ENCODE measurements around the gene YTHDF1. TPM values are rescaled to one million over a fixed set of nuclear protein-coding genes. Genes with fewer than 3 reads are reported as not detected.

YTHDF1 gene
- total RNA-seq, 2 donors from 2014 or later: 34.7 to 39.1 TPM

DNA sequence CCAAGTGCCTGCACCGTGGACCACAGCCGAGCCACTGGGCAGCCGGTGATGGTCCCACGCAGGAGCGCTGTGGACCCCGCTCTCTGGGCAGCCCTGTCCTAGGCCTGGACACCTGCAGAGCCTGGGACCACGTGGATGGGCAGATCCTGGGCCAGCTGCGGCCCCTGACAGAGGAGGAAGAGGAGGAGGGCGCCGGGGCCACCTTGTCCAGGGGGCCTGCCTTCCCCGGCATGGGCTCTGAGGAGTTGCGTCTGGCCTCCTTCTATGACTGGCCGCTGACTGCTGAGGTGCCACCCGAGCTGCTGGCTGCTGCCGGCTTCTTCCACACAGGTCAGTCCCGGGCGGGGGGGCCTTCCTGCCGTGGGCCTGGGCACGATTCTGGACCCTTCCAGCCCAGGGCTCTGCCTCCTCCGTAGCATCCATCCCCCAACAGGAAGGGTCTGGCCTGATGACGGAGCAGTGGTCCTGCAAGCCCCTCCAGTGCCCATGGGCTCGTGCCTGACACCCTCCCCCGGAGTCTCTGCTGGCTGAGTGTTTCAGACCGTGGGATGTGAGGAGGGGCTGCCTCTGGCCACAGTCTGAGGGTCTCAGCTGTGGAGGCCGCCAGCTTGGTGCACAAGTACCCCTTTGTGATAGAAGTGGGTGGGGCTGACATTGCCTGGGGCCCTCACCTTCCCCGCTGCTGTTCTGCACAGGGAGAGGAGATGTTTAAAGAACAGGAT lies 20.3 kb upstream of the YTHDF1 start:
- Mint-ChIP-seq H3K9me3 (no peaks in the 10 kb centered on the region), H3K27ac (no peak overlapping the region), H3K36me3 (no peaks in the 10 kb centered on the region)
- ATAC-seq: no peak
- DNase-seq (ENCODE audit: low spot score in 2 of 2): no peak

GRCh38 chr20:63235399-63235983 lies 19.6 kb upstream of the YTHDF1 start, which contains the start of gene BIRC7:
Gene BIRC7 (plus strand): TSS chr20:63235905. CDS start chr20:63236097, 192 bp downstream.
- DNase-seq (ENCODE audit: low spot score in 2 of 2) (no peak), ATAC-seq (no peak)
- no peaks in the 10 kb centered on the region for H3K9me3 Mint-ChIP-seq
- no peak within 1 kb of the TSS for H3K27ac Mint-ChIP-seq
- no peaks in the 10 kb centered on the region for H3K36me3 Mint-ChIP-seq

DNA sequence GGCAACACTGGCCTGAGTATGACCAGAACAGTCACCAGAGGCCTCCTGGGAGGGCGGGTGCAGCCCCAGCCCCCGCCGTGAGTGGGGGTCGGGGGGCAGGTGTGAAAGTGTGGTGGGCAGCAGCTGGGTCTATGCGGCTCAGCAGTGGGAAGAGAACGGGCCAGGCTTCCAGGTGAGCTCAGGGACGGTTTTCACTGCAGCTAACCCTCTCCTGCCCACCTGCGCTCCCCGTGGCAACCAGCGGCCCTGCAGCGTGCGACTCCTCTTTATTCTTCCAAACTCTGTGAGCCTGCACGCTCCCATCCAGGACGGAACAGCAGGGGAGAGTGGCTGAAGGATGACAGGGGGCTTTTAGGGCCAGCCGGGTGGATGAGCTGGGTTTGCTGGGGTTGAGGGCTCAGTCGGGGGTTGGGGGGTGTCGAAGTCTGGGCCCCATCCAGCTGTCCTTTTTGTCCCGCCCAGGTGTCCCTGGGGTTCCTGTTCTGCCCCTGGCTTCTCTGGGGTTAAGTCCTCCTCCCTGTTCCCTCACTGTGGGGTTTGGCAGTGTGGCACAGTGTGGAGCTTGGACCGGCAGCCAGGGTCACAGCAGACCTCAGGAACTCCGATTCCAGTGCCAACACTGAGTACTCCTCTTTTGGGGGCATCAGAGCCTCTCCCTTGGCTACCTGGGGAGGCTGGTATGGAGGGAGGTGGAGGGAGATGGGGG lies 18.9 kb upstream of the YTHDF1 start:
- ATAC-seq (peak in 1 of 2 donors; percentile 66), DNase-seq (ENCODE audit: low spot score in 2 of 2) (no peak)
- Mint-ChIP-seq H3K36me3 (no peaks in the 10 kb centered on the region), H3K9me3 (no peaks in the 10 kb centered on the region), H3K27ac (no peak overlapping the region)

DNA sequence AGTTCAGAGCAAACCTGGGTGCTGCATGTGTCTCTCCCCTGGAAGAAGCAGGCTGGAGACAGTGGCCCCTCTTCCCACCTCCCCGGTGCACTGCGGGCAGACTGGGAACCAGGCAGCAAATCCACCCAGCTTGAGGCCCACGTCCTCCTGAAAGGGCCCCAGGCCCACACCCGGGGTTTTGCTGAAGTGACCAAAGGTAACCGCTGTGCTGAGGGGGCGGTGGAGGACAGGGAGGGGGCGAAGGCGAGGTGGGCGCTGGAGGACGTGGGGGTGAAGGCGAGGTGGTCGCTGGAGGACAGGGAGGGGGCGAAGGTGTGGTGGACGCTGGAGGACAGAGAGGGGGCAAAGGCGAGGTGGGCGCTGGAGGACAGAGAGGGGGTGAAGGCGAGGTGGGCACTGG lies 18.0 kb upstream of the YTHDF1 start:
- ATAC-seq (no peak), DNase-seq (ENCODE audit: low spot score in 2 of 2) (no peak)
- H3K27ac Mint-ChIP-seq: no peak overlapping the region
- no peaks in the 10 kb centered on the region for H3K36me3 Mint-ChIP-seq
- H3K9me3 Mint-ChIP-seq: no peaks in the 10 kb centered on the region

- H3K27ac Mint-ChIP-seq: no peak overlapping the region
- no peaks in the 10 kb centered on the region for H3K9me3 Mint-ChIP-seq
- no peak for DNase-seq (ENCODE audit: low spot score in 2 of 2)
- H3K36me3 Mint-ChIP-seq: no peaks in the 10 kb centered on the region
- no peak for ATAC-seq
Measured at GRCh38 chr20:63233061-63233344, 17.1 kb upstream of the YTHDF1 start.

- H3K27ac Mint-ChIP-seq: no peak overlapping the region
- no peak for ATAC-seq
- DNase-seq (ENCODE audit: low spot score in 2 of 2): no peak
- no peaks in the 10 kb centered on the region for H3K9me3 Mint-ChIP-seq
- H3K36me3 Mint-ChIP-seq: no peaks in the 10 kb centered on the region
Measured at GRCh38 chr20:63232235-63233060, 16.5 kb upstream of the YTHDF1 start.

DNA sequence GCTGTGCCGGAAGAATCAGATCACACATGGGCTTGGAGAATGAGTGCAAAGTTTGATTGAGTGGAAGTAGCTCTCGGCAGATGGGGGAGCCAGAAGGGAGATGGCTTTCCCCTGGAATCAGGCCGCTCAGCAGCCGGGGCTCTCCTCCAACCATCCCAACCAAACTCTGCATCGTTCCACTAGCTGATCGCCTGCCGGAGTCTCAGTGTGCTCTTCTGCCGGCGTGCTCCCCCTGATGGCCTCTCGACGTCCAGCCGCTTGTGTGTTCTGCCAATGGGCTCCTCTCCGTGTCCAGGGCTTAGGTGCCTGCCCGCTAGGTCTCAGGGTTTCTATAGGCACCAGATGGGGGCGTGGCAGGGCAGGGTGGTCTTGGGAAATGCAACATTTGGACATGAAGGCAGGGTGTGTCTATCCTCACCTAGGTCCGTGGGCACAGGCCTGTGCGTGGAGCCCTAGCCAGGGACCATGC lies 14.9 kb upstream of the YTHDF1 start:
- DNase-seq (ENCODE audit: low spot score in 2 of 2) (no peak), ATAC-seq (peak in 1 of 2 donors; percentile 44)
- Mint-ChIP-seq H3K36me3 (no peaks in the 10 kb centered on the region), H3K9me3 (no peaks in the 10 kb centered on the region), H3K27ac (no peak overlapping the region)

GRCh38 chr20:63228806-63229205 lies 12.9 kb upstream of the YTHDF1 start:
- H3K9me3 Mint-ChIP-seq: no peaks in the 10 kb centered on the region
- DNase-seq (ENCODE audit: low spot score in 2 of 2): no peak
- H3K36me3 Mint-ChIP-seq: no peaks in the 10 kb centered on the region
- no peak overlapping the region for H3K27ac Mint-ChIP-seq
- ATAC-seq: no peak

DNA sequence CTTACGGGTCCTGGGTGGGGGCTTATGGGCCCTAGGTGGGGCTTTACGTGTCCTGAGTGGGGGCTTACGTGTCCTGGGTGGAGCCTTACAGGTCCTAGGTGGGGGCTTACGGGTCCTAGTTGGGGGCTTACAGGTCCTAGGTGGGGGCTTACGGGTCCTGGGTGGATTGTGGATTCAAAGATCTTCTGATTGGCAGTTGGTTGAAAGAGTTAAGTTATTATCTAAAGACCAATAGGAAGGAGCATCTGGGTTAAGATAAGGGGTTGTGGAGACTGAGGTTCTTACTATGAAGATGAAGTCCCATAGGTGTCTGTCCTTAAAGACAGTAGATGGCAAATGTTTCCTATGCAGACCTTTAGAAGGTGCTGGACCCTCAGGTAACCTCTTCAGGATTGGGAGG lies 11.3 kb upstream of the YTHDF1 start:
- ATAC-seq (no peak), DNase-seq (ENCODE audit: low spot score in 2 of 2) (no peak)
- H3K36me3 Mint-ChIP-seq: no peaks in the 10 kb centered on the region
- no peak overlapping the region for H3K27ac Mint-ChIP-seq
- no peaks in the 10 kb centered on the region for H3K9me3 Mint-ChIP-seq

GRCh38 chr20:63226042-63226943 lies 10.4 kb upstream of the YTHDF1 start:
- Mint-ChIP-seq H3K9me3 (no peaks in the 10 kb centered on the region), H3K27ac (no peak overlapping the region), H3K36me3 (no peaks in the 10 kb centered on the region)
- no peak for DNase-seq (ENCODE audit: low spot score in 2 of 2)
- ATAC-seq: no peak

DNA sequence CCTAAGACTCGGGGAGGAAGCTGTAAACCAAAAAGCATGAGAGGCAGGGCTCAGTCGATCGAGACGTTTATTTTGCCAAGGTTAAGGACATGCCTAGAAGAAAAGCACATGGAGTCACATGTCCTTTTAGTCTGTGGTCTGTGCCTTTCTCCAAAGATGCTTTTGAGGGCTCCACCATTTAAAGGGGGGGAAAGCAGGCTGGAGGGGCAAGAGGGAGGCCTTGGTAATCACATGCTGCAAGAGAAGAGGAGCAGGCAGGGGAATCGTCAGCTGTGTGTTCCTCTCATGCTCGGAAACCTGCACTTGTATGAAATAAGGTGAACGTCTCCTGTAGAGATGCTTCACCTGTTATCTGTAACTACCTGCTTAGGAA lies 9.1 kb upstream of the YTHDF1 start:
- Mint-ChIP-seq H3K27ac (no peak overlapping the region), H3K9me3 (no peaks in the 10 kb centered on the region), H3K36me3 (no peaks in the 10 kb centered on the region)
- ATAC-seq: no peak
- no peak for DNase-seq (ENCODE audit: low spot score in 2 of 2)

GRCh38 chr20:63224412-63225081 lies 8.6 kb upstream of the YTHDF1 start:
- ATAC-seq (no peak), DNase-seq (ENCODE audit: low spot score in 2 of 2) (no peak)
- no peaks in the 10 kb centered on the region for H3K36me3 Mint-ChIP-seq
- no peaks in the 10 kb centered on the region for H3K9me3 Mint-ChIP-seq
- no peak overlapping the region for H3K27ac Mint-ChIP-seq

DNA sequence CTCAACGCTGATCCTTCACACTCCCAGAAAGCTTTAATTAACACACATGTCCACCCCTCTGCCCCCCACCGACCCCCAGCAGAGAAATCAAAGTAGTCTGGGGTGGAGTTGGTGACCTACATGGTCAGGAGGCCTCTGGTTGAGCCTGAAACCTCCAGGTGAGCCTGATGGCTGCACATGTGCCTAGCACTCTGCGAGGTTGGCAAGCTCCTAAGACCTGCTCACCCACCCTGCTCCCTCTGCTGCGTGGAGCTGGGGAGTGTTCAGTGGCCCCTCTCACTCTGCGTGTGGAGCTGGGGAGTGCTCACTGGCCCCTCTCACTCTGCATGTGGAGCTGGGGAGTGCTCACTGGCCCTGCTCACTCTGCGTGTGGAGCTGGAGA lies 7.9 kb upstream of the YTHDF1 start:
- Mint-ChIP-seq H3K27ac (no peak overlapping the region), H3K36me3 (no peaks in the 10 kb centered on the region), H3K9me3 (no peaks in the 10 kb centered on the region)
- DNase-seq (ENCODE audit: low spot score in 2 of 2) (no peak), ATAC-seq (no peak)

- no peaks in the 10 kb centered on the region for H3K9me3 Mint-ChIP-seq
- no peak overlapping the region for H3K27ac Mint-ChIP-seq
- H3K36me3 Mint-ChIP-seq: no peaks in the 10 kb centered on the region
- DNase-seq (ENCODE audit: low spot score in 2 of 2) (peak in 1 of 2 donors; percentile 58), ATAC-seq (peak; percentile 70 to 80)
Measured at GRCh38 chr20:63223121-63223825, 7.3 kb upstream of the YTHDF1 start.

DNA sequence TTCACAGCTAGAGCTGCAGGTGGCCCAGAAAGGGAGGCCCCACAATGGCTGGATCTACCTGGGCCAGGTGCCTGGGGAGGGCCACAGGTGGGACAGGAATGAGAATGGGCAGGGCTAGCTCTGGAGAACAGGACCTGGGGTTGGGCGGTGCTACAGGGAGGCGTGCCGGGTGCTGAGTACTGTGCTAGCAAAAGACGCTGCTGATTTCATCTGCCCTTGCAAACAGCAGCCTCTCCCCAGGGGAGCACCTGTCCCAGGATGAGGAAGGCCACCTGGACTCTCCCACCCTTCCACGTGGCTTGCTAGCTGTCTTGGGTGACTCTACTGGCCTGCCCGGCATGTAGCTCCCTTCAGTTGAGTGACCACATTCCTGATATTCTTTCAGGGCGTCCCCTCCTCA lies 6.6 kb upstream of the YTHDF1 start:
- ATAC-seq: no peak

More for the DNA sequence above, 6.6 kb upstream of the YTHDF1 start:
- Mint-ChIP-seq H3K27ac (no peak overlapping the region), H3K9me3 (no peaks in the 10 kb centered on the region), H3K36me3 (no peaks in the 10 kb centered on the region)
- no peak for DNase-seq (ENCODE audit: low spot score in 2 of 2)

Measured in activated naive CD4-positive, alpha-beta T cell treated with anti-CD3 and anti-CD28 coated beads, Interleukin-2, amount 50 U/mL, for 72 hours (primary cell).